Muscle of arm (tissue), 12 donors: Measurements from ENCODE around the gene REEP6. TPM values are rescaled to one million over a fixed set of nuclear protein-coding genes. Genes with fewer than 3 reads are reported as not detected.
A peak's percentile ranks its signal among the peaks of the same experiment; 100 is the strongest.
"Not testable (repeated sequence)": the region's sequence is repeated elsewhere in the genome, so short reads cannot be mapped to it uniquely, and the experiment has no call there.

Experiments used
- DNase-seq: peaks from one replicate; pipeline ENCODE4 v3.0.0-alpha.2; 2013
- polyA plus RNA-seq, 12 donors: library from polyadenylated mRNA; unstranded; fragments of 120-200 nt; gene quantifications; one replicate each; pipeline ENCODE4 v1.2.1, GENCODE V29; 2013; ENCODE audit not compliant: insufficient read length in 12 of 12

The REEP6 gene
- polyA plus RNA-seq, 12 donors: 1.2 to 16.1 (median 1.7) TPM; not detected in 1

DNA sequence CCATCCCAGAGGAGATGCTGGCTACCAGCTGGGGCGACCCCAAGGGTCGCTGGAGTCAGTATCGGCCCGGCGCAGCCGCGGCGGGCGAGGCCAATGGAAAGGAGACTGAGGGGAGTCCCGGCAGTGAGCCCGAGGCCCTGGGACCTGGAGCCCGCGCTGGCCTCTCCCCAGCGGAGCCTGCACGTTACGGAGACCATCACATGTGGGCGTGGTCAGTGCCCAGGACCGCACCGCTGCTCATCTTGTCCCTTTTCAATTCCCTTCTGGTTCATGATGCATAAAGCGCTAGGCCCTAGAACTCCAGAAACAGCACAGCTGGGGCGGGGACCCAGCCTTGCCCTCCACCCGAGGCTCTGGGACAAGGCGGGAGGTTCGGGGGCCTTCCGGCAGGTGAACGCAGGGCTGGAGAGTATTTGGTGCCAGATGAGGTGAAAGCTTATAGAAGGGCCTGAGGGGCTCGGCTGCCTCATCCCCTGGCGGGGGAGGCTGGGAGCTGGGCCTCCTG lies 19.9 kb upstream of the REEP6 start:
- no peak for DNase-seq

GRCh38 chr19:1471515-1472160 lies 19.3 kb upstream of the REEP6 start:
- no peak for DNase-seq

DNA sequence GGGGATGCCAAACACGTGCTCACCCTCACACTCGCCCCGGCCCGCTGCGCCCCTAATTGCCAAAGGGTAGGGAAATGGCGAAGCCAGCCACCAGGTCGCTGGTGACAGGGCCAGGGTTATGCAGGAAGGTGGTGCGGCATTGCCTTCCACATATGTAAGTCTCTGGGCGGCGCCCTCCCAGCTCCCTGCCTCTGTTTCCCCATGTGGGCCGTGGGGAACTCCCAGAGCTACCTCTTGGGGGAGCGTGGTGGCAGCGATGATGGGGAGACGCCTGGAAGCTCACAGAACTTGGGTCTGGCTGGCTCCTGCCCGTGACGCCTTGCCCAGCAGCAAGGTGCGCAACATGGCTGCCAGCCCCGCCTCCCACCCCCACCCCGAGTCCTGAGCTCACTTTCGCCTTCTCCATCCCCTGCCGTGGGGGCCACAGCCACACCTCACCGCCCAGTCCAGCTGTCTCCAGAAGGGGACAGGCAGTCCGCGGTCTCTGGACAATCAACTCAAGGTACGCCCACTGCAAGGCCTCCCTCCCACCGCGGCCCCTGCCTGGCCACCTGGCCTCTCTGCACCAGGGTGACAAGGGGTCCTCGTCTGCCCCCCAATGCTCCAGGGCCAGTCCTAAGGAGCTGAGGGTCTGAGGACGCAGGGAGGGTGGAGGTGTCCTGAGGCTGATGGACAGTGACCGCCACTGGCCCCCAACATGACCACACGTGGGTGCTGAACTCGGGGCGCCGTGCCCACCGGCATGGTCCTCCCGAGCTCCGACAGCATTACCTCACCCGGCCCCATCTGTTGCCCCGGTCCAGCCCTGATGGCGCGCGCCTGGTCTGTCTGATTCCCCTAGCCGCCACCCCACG lies 18.5 kb upstream of the REEP6 start:
- no peak for DNase-seq

DNA sequence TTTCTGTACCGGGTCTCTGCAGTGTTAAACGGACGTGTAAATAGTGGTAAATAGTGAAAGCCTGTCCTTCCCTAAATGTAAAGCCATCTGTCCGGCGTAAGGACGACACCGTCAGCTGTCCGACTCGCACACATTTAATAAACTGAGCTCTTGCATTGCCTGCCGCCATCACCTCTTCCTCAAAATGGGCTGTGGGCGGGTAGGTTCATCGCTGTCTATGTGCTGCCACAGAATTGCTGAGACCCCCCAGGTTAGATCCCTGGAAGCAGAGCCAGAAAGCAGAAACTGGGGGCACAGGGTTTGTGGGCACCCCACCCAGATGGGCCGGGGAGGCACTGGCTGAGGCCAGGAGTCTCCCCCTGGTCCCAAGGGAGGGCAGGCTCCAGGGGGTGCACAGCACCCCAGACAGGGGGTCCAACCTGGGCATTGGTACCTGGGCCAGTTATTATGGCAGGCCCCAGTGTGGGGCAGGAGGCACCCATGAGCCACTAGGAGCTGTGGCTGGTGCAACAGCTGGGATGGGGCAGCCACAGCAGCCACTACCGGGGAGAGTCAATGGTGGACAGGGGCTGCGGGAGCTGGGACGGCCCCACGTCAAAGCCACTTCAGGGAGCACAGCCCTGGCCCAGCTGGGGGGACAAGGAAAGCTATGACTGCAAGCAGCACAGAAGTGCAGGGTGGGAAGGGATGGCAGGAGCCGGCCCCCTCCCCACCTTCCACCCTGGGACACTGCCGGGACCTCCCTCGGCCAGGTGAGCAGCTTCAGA lies 17.7 kb upstream of the REEP6 start:
- DNase-seq: no peak

GRCh38 chr19:1474011-1474764 lies 16.8 kb upstream of the REEP6 start:
- no peak for DNase-seq

- DNase-seq: no peak
These were observed 16.1 kb upstream of the REEP6 start for GRCh38 chr19:1474765-1475351.

- DNase-seq: no peak
These were observed 15.1 kb upstream of the REEP6 start for GRCh38 chr19:1475751-1476437.

- not testable (repeated sequence) for DNase-seq
These were observed 13.9 kb upstream of the REEP6 start for GRCh38 chr19:1477056-1477455.

GRCh38 chr19:1478934-1479707 lies 11.9 kb upstream of the REEP6 start, which contains the start of gene C19orf25:
Gene C19orf25, minus strand, starts transcription at chr19:1479215. Its CDS starts 312 bp downstream, at chr19:1478903.
- DNase-seq: peak; percentile 95

- DNase-seq: no peak
These were observed 9.6 kb upstream of the REEP6 start for GRCh38 chr19:1481224-1481892.

- DNase-seq: no peak
These were observed 9.1 kb upstream of the REEP6 start for GRCh38 chr19:1481893-1482360.

DNA sequence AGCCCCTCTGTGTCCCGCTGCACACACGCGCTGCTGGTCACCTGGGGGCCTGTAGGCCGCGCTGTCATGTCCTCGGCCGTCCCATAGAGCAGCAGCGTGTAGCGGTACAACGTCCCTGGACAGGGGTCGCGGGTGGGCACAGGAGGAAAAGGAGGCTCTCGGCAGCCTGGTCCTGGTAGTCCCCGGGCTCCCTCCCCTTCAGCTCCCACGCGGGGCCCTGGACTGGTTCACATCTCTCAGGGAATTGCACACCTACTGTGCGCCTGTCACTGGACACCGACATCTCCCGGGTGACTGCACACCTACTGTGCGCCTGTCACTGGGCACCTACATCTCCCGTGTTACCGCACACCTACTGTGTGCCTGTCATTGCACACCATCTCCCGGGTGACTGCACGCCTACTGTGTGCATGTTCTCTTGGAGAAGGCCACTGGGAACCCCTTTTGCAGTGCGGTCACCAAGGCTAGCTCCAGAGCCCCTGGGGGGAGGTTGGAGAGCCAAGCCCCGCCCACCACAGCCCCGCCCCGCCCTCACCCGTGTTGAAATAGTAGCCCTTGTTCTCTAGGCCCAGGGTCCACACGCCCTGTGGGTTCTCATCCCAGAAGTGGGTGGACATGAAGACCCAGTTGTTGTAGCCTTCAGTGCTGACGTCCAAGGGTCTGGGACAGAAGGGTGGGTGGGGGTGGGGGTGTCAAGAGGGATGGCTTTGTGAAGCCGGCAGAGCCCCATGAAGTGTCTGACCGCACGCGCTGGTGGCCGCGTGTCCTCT lies 8.4 kb upstream of the REEP6 start:
- no peak for DNase-seq

DNA sequence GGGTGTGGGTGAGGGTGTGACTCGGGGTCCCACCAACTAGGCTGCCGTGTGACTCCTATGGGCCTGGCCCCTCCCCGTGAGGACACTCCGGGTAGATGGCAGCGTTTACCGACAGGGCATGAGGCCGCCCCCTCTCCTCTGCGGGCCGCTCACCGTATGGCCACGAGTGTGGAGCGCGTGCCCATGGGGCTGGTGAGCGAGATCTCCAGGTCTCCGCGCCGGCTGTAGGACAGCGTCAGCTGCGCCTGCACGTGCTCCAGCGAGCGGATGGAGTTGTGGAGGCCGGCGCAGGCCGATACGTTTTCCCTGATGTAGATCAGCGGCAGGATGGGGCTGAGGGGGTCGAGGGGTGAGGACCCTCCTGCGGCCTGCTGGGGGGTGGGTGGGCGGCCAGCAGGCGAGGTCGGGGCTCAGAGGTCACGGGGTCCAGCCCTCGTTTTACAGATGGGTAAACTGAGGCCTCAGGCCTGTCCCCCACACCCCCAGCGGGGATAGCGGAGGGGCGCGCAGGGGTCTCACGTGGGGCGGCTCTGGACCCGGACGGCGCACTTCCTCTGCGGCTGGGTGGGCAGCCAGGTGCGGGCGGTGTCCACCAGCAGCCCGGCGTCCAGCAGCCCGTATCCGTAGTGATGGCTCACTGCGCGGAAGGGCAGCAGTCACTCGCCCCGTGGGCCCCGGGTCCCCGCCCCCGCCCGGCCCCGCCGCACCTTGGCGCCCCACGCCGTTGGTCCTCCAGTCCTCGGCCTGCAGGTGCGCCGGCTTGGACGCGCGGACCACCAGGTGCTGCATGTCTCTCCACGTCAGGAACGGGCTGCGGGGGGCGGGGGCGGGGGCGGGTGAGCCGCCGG lies 7.6 kb upstream of the REEP6 start:
- DNase-seq: no peak

DNA sequence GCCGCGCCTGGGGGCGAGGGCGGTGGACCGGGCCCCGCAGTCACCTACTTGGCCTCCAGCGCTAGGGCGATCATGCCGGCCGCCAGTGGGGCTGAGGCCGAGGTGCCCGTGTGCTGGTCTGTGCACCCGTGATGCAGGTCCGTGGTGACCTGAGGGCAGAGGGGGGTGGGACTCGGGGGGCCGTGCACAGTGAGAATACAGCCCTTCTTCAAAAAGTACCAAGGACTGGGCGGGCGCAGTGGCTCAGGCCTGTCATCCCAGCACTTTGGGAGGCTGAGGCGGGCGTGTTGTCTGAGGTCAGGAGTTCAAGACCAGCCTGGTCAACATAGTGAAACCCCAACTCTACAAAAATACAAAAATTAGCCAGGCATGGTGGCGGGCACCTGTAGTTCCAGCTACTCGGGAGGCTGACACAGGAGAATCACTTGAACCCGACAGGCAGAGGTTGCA lies 7.0 kb upstream of the REEP6 start:
- no peak for DNase-seq

- DNase-seq: no peak
These were observed 4.0 kb upstream of the REEP6 start for GRCh38 chr19:1486720-1487575.
